GM12878 (cell line): ENCODE measurements around the gene RIC8B. TPM values are rescaled to one million over a fixed set of nuclear protein-coding genes. Genes with fewer than 3 reads are reported as not detected.

Source experiments
- ATAC-seq: fragments of 200-7000 bp; cut with Tn5 transposase; 3 replicates; pipeline ENCODE4 v1.9.1; 2020; ENCODE audit warnings: mild to moderate bottlenecking, moderate library complexity
- BruUV-seq: library from RNA; stranded (reverse); fragments of 400-500 nt; replicated peaks from 2 replicates; lab custom pipeline; 2021; lab: Mats Ljungman, UMichigan
- CTCF ChIA-PET: fragments of 300-600 bp; sonication (Branson Sonifier 250); formaldehyde crosslinking; extraction: SDS; loops from one replicate; lab custom pipeline; 2021; ENCODE audit warnings: inconsistent platforms; lab: Yijun Ruan, JAX
- POLR2A ChIA-PET: fragments of 350-600 bp; formaldehyde crosslinking; extraction: SDS; loops from one replicate; lab custom pipeline; 2021; ENCODE audit warnings: inconsistent platforms; lab: Charles Lee
- RAD21 ChIA-PET: fragments of 300-600 bp; sonication (Branson Sonifier 250); formaldehyde crosslinking; loops from one replicate; lab custom pipeline; 2023; ENCODE audit warnings: antibody characterized with exemption; ENCODE audit not compliant: unreplicated experiment; lab: Charles Lee
- SMC1A ChIA-PET: fragments of 300-600 bp; sonication (Branson Sonifier 250); formaldehyde crosslinking; loops from one replicate; lab custom pipeline; 2023; ENCODE audit not compliant: unreplicated experiment, uncharacterized antibody; lab: Charles Lee
- DNase-seq: peaks from one replicate; pipeline ENCODE4 v3.0.0-alpha.2; 2011; ENCODE audit warnings: low read depth, low spot score
- FAIRE-seq: peaks from 3 replicates; lab custom pipeline; 2011; peaks lifted over from hg19 to GRCh38; lab: Jason Lieb, UNC
- H2AFZ ChIP-seq: 2 replicates; pipeline ENCODE4 v1.6.0; 2011; ENCODE audit warnings: low read depth, low read length, control low read depth; ENCODE audit not compliant: control insufficient read depth
- H3K27ac ChIP-seq: 2 replicates; pipeline ENCODE4 v1.5.1; 2011; ENCODE audit warnings: control low read depth; ENCODE audit not compliant: control insufficient read depth, insufficient read depth
- H3K27me3 ChIP-seq, 2 experiments: replicated peaks in 1 of 2; 2 replicates each; pipeline versions ENCODE4 v1.6.0 to v1.6.1; 2011; ENCODE audit warnings: low read length in 1 of 2; ENCODE audit not compliant: control insufficient read depth in 2 of 2, insufficient read depth in 2 of 2
- H3K36me3 ChIP-seq, 2 experiments: 2 replicates each; pipeline ENCODE4 v1.5.1; 2011; ENCODE audit warnings: low read length in 1 of 2; ENCODE audit not compliant: control insufficient read depth in 2 of 2, insufficient read depth in 2 of 2
- H3K4me1 ChIP-seq: 2 replicates; pipeline ENCODE4 v1.6.1; 2011; ENCODE audit warnings: mild to moderate bottlenecking, low read length, moderate library complexity, mixed read lengths; ENCODE audit not compliant: control insufficient read depth, insufficient read depth
- H3K4me2 ChIP-seq: 2 replicates; pipeline ENCODE4 v1.6.0; 2011; ENCODE audit warnings: control low read depth; ENCODE audit not compliant: control insufficient read depth, insufficient read depth
- H3K4me3 ChIP-seq: fragments of 200-600 bp; sonication (generic); 2 replicates; pipeline ENCODE4 v1.5.1; 2016
- H3K79me2 ChIP-seq: 2 replicates; pipeline ENCODE4 v1.6.0; 2011; ENCODE audit warnings: low read length; ENCODE audit not compliant: control insufficient read depth, insufficient read depth
- H3K9ac ChIP-seq: 2 replicates; pipeline ENCODE4 v1.8.0; 2011; ENCODE audit warnings: low read length, control low read depth, mixed read lengths; ENCODE audit not compliant: control insufficient read depth, insufficient read depth
- H3K9me3 ChIP-seq: replicated peaks from 3 replicates; pipeline ENCODE4 v1.5.1; 2011; ENCODE audit warnings: mild to moderate bottlenecking, low read length; ENCODE audit not compliant: control insufficient read depth, insufficient read depth
- H4K20me1 ChIP-seq: 2 replicates; pipeline ENCODE4 v1.6.0; 2011; ENCODE audit not compliant: control insufficient read depth, insufficient read depth
- CEBPB ChIP-seq, 2 experiments: fragments of 150-350 bp in 1 of 2; IDR thresholded peaks; 2 replicates each; pipeline ENCODE4 v1.6.1; 2012 to 2014; ENCODE audit warnings: low read depth in 2 of 2, low read length in 2 of 2, borderline replicate concordance in 1 of 2, inconsistent platforms in 1 of 2
- CTCF ChIP-seq, 3 experiments: IDR thresholded peaks in 2 of 3; conservative IDR thresholded peaks in 1 of 3; 2 replicates each; pipeline ENCODE4 v1.5.1; 2011; ENCODE audit warnings: low read depth in 3 of 3, low read length in 3 of 3, mild to moderate bottlenecking in 3 of 3, control low read depth in 2 of 3, moderate library complexity in 2 of 3, inconsistent platforms in 1 of 3, mixed read lengths in 1 of 3; ENCODE audit not compliant: control insufficient read depth in 2 of 3, insufficient read depth in 1 of 3; ENCODE audit errors: extremely low read depth in 1 of 3
- HDGF ChIP-seq: fragments of 450-650 bp; IDR thresholded peaks from 2 replicates; pipeline ENCODE4 v1.6.1; 2016; ENCODE audit warnings: antibody characterized with exemption
- IRF3 ChIP-seq: fragments of 450-650 bp; IDR thresholded peaks from 2 replicates; pipeline ENCODE4 v1.6.1; 2014; ENCODE audit warnings: mild to moderate bottlenecking
- RAD21 ChIP-seq: IDR thresholded peaks from 2 replicates; pipeline ENCODE4 v1.6.1; 2011; ENCODE audit warnings: mild to moderate bottlenecking, low read depth, low read length, moderate library complexity; ENCODE audit not compliant: insufficient read depth
- RELA ChIP-seq: fragments of 450-650 bp; IDR thresholded peaks from 2 replicates; pipeline ENCODE4 v1.8.0; 2014; ENCODE audit warnings: borderline replicate concordance; ENCODE audit not compliant: partially characterized antibody
- ZSCAN29 ChIP-seq: fragments of 450-650 bp; IDR thresholded peaks from 2 replicates; pipeline ENCODE4 v1.6.1; 2017; ENCODE audit warnings: mild to moderate bottlenecking, moderate library complexity
- WGBS: methylation state at CpG from one replicate; pipeline ENCODE4 v1.1.6; 2016; ENCODE audit warnings: low lambda C conversion rate; ENCODE audit not compliant: insufficient replicate concordance, insufficient coverage; ENCODE audit errors: missing lambda C conversion rate; 5-methylcytosine and 5-hydroxymethylcytosine counted together
- in situ Hi-C: fragments of 300-500 bp; cut with MboI; formaldehyde crosslinking; loops from 9 replicates; pipeline ENCODE4 v1.14.3; 2018; ENCODE audit warnings: mixed read lengths
- intact Hi-C: fragments of 100-400 bp; cut with micrococcal nuclease; formaldehyde crosslinking; loops from one replicate; pipeline ENCODE4 v1.14.2; 2022; ENCODE audit not compliant: unreplicated experiment
- polyA plus RNA-seq, 11 experiments: library from polyadenylated mRNA; depleted of rRNA in 4 of 11; unstranded in 6 of 11; stranded (reverse) in 5 of 11; fragments of >200 nt; fragmentation: Nextera tagmentation in 4 of 11; fragmentation: Illumina TruSeq in 1 of 11; extraction: Ambion mirVana in 4 of 11; extraction: Trizol in 1 of 11; gene quantifications; 1 replicate in 1 of 11; 2 replicates in 10 of 11; pipeline versions ENCODE4 v1.2.1 to v1.2.3, GENCODE V29; 2011 to 2016; ENCODE audit warnings: inconsistent platforms in 2 of 11, missing spikeins in 2 of 11, low read depth in 1 of 11
- total RNA-seq, 4 experiments: library from RNA; depleted of rRNA in 3 of 4; stranded (reverse); fragments of >200 nt in 3 of 4; fragmentation: Illumina TruSeq in 1 of 4; extraction: Trizol in 1 of 4; gene quantifications; 2 replicates each; pipeline versions ENCODE4 v1.2.1 to v1.2.3, GENCODE V29; 2013 to 2021

The RIC8B gene
- total and polyA plus RNA-seq, 10 of the 15 experiments (the other 5 are each of a cell fraction or from before 2014, with no cell fraction given) = 2.3 to 10.8 (median 6.2) TPM

GRCh38 chr12:106907411-106907810, 132.9 kb downstream of the RIC8B start:
- SMC1A ChIA-PET = interaction anchor here (0.6 to 1.9 kb wide), 9 partner anchors 8 to 549 kb away, joined by 3 to 9 read pairs (median 4); no protein-coding TSS in a partner anchor
- RAD21 ChIA-PET = interaction anchor here (1.0 to 1.3 kb wide), 3 partner anchors 10 to 12 kb away, joined by 3 to 4 read pairs (median 3); no protein-coding TSS in a partner anchor
- H3K4me1 ChIP-seq = peaks cover 26% of the 10 kb centered on the region
- intact Hi-C loops = no loop called here
- DNase-seq (no peak), FAIRE-seq (peak; percentile 76), ATAC-seq (peak; percentile 73)
- WGBS = 39% methylated on average over 5 of the region's 5 CpGs
- TF ChIP-seq CTCF (IDR thresholded peaks at IDR 0.05 in 2 of 3, conservative IDR thresholded peaks at IDR 0.05 in 1 of 3; ENCODE audit: control insufficient read depth in 2 of 3, extremely low read depth in 1 of 3, insufficient read depth in 1 of 3, low read depth in 3 of 3, low read length in 3 of 3) (peak; percentile 27 to 46 (median 44); a peak in 4 of 6 replicates), RAD21 (0 out of 2 replicates have a peak, but pooled peaks have one; percentile 25), CEBPB (IDR thresholded peaks at IDR 0.05; ENCODE audit: borderline replicate concordance in 1 of 2, low read depth in 2 of 2, low read length in 2 of 2) (no peak), HDGF (no peak), ZSCAN29 (no peak), IRF3 (no peak), RELA (no peak)
- H3K36me3 ChIP-seq = no peaks in the 10 kb centered on the region
- H3K9ac ChIP-seq = no peak overlapping the region
- POLR2A ChIA-PET = no interaction called here
- in situ Hi-C loops = no loop called here
- CTCF ChIA-PET = interaction anchor here (0.6 to 10.8 kb wide), 6 partner anchors 11 to 126 kb away, joined by 3 to 102 read pairs (median 4); no protein-coding TSS in a partner anchor
- BruUV-seq = no TSS peak
- H3K79me2 ChIP-seq = no peaks in the 10 kb centered on the region
- no peak overlapping the region for H3K27ac ChIP-seq
- H3K27me3 ChIP-seq = no peaks in the 10 kb centered on the region; a peak in 1 of 4 replicates
- H3K4me2 ChIP-seq = peak overlapping the region; percentile 47; the same call in 1 of the 2 replicates
- H2AFZ ChIP-seq = peak overlapping the region; percentile 41
- H3K4me3 ChIP-seq = no peak overlapping the region
- H3K9me3 ChIP-seq = no peaks in the 10 kb centered on the region; the same call in 1 of the 3 replicates
- H4K20me1 ChIP-seq = no peaks in the 10 kb centered on the region
